ENCODE results near the gene PARD6B.

Gene PARD6B

GRCh38 chr20:50794181-50794845, 62.9 kb downstream of the PARD6B start:
- no peak for TF ChIP-seq CTCF (IDR thresholded peaks at IDR 0.05)

- peak; percentile 99 for TF ChIP-seq CTCF (IDR thresholded peaks at IDR 0.05)
Observed at GRCh38 chr20:50794846-50795634, 63.7 kb downstream of the PARD6B start, which contains the start of gene BCAS4. BCAS4 (plus strand) TSS chr20:50795061; CDS start chr20:50795084, 23 bp downstream.

GRCh38 chr20:50797142-50797541, 65.8 kb downstream of the PARD6B start:
- no peak for TF ChIP-seq CTCF (IDR thresholded peaks at IDR 0.05)

- TF ChIP-seq CTCF (IDR thresholded peaks at IDR 0.05): no peak
Observed at GRCh38 chr20:50798650-50799049, 67.3 kb downstream of the PARD6B start.

- no peak for TF ChIP-seq CTCF (IDR thresholded peaks at IDR 0.05)
Observed at GRCh38 chr20:50799176-50799889, 68.0 kb downstream of the PARD6B start.

GRCh38 chr20:50799890-50800550, 68.6 kb downstream of the PARD6B start:
- no peak for TF ChIP-seq CTCF (IDR thresholded peaks at IDR 0.05)

GRCh38 chr20:50801747-50802125, 70.4 kb downstream of the PARD6B start:
- no peak for TF ChIP-seq CTCF (IDR thresholded peaks at IDR 0.05)
